HG03175 (cell line): ENCODE measurements around the gene SCT.

ENCODE experiments used
- ATAC-seq: cut with Tn5 transposase; IDR thresholded peaks from one replicate; pipeline ENCODE4 v1.9.1; 2021; ENCODE audit warnings: mild to moderate bottlenecking, moderate library complexity; ENCODE audit not compliant: unreplicated experiment

Gene SCT

GRCh38 chr11:623349-623869 lies 3.6 kb downstream of the SCT start:
- ATAC-seq, result no peak

GRCh38 chr11:621838-622237 lies 5.1 kb downstream of the SCT start:
- no peak for ATAC-seq

GRCh38 chr11:620935-621814 lies 5.8 kb downstream of the SCT start:
- ATAC-seq, result no peak

GRCh38 chr11:620201-620600 lies 6.8 kb downstream of the SCT start:
- ATAC-seq, result no peak

GRCh38 chr11:619628-620050 lies 7.3 kb downstream of the SCT start:
- no peak for ATAC-seq

GRCh38 chr11:618856-619627 lies 7.9 kb downstream of the SCT start:
- ATAC-seq, result no peak

- no peak for ATAC-seq
Measured at GRCh38 chr11:617912-618682, 8.9 kb downstream of the SCT start.

- no peak for ATAC-seq
Measured at GRCh38 chr11:617199-617911, 9.6 kb downstream of the SCT start.

GRCh38 chr11:616320-617198 lies 10.4 kb downstream of the SCT start:
- no peak for ATAC-seq

GRCh38 chr11:615504-616319 lies 11.3 kb downstream of the SCT start, which contains the start of gene IRF7:
Gene IRF7, minus strand, starts transcription at chr11:615950. Its CDS starts 586 bp downstream, at chr11:615364.
- ATAC-seq, result peak; percentile 86

- ATAC-seq, result no peak
Measured at GRCh38 chr11:614623-615503, 12.1 kb downstream of the SCT start.

GRCh38 chr11:614021-614622 lies 12.9 kb downstream of the SCT start:
- no peak for ATAC-seq

GRCh38 chr11:613369-613968 lies 13.5 kb downstream of the SCT start:
- no peak for ATAC-seq

- ATAC-seq, result no peak
Measured at GRCh38 chr11:612961-613300, 14.1 kb downstream of the SCT start.

- no peak for ATAC-seq
Measured at GRCh38 chr11:612201-612960, 14.6 kb downstream of the SCT start.
